GM19324 (cell line): ENCODE measurements around the gene TNNI3.
"Not testable (repeated sequence)": the region's sequence is repeated elsewhere in the genome, so short reads cannot be mapped to it uniquely, and the experiment has no call there.

Source experiments
- ATAC-seq: cut with Tn5 transposase; IDR thresholded peaks from one replicate; pipeline ENCODE4 v1.9.1; 2021; ENCODE audit warnings: mild to moderate bottlenecking, moderate library complexity; ENCODE audit not compliant: unreplicated experiment, low FRiP score

Gene TNNI3

DNA sequence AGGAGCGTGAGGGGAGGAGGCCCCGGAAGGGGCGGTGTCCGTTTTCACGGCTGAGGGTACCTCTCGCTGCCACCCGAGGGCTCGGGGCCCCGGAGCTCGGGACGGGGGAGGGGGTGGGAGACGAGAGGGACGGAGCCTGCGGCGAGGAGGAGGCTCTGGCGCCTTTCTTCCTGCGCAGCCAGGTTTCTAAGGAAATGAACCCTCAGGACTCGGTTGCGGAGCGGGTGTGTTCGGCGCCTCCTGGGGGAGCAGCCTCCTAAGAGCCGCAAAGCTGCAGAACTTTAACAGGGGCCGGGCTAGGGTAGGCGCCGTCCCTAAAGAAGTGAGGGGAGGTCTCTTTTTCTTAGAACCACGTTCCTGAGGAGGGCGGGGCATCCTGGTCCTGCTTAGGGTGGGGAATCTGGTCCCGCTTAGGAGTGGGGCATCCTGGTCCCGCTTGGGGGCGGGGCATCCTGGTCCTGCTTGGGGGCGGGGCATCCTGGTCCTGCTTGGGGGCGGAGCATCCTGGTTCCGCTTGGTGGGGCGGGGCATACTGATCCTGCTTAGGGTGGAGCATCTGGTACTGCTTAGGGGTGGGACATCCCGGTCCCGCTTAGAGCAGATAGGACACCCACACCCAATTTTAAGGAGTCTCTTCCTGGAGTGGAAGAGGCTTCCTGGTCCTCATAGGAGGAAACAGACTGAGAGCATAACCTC is 16.3 kb upstream of the TNNI3 start:
- ATAC-seq: no peak

DNA sequence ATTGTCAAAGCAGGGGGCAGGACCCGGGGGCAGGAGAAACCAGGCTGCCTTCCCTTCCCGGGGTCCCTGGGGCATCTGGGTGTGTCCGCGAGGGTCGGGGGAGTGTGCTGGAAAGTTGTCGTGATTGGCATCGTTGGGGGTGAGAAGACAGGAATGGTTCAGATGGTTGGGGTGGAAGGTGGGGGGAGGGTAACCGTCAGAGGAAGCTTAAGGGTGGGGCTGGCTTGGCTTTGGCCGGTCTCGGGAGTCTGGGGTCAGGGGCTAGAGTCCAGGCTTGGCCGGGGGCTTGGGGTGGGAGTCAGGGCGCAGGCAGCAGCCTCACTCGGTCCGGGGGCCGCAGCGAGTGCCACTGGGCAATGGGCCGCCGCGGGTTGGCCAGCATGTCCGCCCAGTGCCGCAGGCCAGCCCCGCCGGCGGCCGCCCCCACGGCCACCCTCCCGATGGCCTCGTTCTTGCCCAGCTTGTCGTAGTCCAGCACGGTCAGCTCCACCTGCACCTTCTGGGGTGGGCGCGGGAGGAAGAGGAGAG is 15.7 kb upstream of the TNNI3 start:
- ATAC-seq: no peak

DNA sequence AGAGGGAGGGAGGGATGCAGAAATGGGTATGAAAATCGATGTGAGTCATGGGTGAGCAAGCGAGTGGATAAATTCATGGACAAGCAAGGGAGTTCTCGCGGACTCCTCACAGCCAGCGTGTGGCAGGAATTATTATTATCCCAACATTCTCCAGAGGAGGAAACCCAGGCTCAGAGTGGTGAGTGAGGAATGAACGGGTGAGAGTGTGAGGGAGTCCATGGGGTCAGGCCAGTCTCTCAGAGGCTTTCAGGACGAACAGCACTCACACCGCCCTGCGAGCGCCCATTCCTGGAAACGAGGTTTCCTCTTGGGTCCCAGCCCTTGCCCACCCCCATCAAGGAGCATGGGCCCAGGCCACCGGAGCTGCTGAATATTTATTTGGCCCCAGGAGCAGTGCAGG is 15.2 kb upstream of the TNNI3 start:
- ATAC-seq: no peak

DNA sequence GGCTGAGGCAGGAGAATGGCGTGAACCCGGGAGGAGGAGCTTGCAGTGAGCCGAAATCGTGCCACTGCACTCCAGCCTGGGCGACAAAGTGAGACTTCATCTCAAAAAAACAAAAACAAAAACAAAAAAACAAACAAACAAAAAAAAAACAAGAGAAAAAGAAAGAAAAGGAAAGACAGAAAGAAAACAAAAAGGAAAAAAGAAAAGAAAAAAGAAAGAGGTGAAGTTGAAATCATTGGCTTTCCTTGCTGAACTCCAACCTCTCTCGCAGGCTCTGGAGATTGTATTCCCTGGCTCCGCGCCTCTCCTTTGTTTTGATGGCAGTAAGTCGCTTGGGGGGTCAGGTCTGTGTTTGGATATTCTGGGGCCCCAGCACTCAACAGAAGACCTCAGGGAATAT is 14.8 kb upstream of the TNNI3 start:
- not testable (repeated sequence) for ATAC-seq

DNA sequence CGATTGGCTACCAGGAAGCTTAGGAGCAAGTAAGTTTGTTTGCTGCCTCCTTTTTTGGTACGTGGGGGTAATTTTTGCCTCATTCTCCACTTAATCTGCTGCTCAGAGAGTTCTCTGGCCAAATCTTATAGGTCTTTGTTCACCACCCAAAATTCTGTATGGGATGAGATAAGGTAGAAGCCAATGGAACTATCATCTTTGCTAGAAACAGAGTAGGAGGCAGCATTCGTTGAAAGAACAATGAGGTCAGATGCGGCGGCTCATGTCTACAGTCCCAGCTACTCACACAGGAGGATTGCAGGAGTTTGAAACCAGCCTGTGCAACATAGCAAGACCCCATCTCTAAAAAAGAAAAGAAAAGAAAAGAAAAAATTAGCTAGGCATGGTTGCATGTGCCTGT is 13.9 kb upstream of the TNNI3 start:
- ATAC-seq: no peak

DNA sequence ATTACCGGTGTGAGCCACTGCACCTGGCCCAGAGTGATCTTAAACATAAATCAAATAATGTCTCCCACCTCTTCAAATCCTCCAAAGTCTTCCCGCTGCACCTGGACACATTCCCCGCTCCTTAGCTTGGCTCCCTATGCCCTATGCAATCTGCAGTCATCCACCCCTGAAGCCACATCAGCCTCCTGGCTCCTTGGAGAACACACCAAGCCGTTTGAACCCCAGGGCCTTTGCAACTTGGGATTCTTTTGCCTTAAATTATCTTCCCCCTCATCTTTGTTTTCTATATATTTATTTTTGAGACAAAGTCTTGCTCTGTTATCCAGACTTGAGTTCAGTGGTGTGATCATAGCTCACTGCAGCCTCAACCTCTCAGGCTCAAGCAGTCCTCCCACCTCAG is 11.6 kb upstream of the TNNI3 start:
- ATAC-seq: no peak

DNA sequence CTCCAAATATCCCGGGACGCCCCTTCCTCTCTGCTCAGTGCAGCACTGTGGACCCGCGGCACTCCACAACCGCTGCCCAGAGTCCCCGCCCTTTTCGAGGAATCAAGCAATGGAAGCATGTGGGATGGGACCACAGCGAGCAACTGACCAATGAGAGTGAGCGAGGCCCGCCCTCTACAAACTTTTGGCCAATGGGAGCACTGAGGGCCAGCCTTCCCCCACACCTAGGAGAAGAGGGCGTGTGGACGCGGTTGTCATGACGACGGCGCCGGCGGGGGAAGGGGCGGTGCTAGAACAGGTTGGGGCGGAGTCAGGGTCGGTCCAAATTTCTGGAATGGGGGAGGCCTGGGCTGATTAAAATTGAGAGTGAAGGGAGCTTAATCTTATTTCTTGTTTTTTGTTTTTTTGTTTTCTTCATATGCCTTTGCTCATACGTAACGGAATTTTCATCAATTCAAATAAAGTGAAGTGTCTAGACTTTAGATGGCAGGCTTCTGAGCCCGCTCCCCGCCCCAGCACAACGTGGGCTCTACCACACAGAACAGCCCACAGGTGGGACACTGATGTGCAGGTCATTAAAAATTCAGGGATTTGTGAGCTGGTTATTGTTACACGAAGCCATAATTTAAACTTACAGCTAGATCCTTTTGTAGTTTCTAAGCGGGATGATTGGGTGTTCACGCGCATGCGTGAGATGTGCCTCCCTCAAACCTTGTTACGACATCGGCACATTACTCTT is 9.2 kb upstream of the TNNI3 start, which contains the start of gene DNAAF3:
TSS of gene DNAAF3 (minus strand) at position 84 of the 739 bp plus-strand sequence. CDS start 200 bp downstream, outside the sequence.
- no peak for ATAC-seq

DNA sequence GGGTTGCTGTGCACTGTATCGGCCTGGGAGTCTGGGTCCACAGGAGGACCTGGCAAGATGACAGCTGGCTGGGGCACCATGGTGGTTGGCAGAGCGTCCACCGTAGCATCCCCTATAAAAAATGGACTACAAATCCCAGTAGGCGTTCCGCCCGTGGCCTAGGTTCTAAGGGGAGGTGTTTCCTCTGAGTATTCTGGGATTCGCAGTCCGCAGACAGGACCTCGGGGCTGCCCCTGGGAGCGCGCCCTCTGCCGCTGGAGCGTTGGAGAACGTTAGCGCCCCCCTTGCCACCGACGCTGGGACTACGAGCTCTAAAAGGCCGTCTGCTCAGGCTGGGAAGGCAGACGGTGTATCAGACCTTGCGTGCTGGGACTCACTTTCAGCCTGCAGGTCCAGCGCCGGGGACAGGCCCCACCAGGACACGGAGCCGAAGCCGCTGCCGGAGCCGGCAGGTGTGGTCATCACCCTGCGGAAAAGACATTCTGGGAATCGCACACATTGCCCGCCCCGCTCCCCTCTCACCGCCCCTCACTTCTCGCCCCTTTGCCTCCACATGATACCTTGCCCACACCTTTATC is 8.5 kb upstream of the TNNI3 start:
- ATAC-seq: no peak

DNA sequence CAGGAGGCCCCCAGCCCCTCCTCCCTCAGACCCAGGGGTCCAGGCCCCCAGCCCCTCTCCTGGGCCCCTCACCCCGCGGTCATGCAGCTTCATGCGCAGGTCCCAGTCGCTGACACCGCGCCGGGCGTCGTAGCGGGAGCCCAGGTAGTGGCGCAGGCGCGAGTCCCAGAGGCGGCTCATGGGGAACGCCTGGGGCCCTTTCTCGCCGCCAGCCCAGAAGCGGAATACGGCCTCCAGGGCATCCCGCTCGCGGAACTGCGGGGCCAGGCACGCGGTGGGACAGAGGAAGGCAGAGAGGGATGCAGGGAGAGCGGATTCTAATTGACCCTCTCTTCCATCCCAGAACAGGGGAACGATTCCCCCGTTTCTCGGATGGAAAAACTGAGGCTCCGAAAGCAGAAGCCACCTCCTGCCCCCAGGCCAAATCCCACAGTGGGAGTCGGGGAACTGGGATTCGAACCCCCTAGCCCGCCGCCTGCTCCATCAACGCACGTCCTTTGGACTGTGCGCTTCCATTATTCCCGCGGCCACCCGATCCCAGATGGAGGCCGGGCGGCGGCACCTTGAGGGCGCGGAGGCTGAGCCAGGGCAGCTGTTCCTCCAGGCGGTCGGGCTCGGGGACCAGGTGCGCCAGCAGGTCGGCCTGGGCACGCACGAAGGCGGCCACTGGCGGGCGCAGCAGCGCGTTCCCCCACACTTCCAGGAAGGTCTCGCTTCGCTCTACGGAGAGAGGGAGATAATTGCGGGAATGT is 4.2 kb upstream of the TNNI3 start:
- no peak for ATAC-seq

DNA sequence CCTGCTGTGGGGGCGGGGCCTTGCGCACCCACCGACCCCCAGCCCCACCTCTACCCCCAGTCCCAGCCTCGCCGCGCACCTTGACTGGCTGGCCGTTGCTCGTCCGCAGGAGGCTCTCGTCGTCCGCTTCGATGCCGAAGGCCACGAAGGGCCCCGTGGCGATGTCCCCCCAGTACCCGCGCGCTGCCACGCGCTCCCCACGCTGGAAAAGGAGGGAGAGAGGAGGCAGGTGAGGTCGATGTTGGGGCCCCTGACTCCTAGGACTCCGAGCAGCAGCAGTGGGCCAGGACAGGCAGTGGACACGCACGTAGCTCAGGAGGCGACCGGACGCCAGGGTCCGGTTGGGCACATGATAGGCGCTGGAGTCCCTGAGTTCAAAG is 3.4 kb upstream of the TNNI3 start:
- no peak for ATAC-seq

DNA sequence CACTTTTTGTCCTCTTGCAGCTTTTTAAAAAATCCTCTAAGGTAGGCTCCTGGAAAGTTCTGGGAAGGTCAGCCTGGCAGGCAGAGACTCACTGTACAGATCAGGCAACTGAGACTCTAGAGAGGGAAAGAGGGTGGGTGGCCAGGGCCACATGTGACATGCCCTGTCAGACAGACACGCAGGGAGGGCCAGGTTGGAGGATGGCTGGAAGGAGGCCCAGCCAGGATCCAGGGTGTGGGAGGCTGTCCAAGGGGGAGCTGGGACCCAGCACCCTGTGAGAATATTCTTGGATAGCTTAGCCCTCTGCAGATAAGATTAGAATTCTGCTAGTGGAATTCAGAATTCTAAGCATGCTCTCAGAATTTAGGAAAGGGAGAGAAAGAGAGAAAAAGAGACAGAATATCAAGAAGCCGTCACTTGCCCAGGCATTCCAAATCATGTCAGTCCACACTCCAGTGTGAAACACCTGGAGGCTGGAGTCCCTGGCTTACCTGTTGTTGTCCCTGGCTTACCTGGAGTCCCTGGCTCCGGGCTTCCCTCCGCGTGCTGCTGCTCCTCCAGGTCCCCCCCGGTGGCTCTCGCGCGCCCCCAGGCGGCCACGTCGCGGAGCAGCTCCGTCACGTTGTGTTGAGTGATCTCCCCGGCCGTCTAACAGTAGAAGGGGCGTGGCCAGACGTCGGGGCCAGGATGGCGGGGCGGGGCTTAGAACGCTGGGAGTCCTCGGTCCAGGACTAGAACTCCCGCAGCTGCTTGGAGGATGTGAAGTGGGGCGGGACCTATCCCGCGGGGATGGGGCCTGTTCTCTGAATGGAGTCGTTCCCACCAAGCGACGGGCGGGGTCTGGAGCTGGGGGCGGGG is 2.8 kb upstream of the TNNI3 start:
- ATAC-seq: no peak

DNA sequence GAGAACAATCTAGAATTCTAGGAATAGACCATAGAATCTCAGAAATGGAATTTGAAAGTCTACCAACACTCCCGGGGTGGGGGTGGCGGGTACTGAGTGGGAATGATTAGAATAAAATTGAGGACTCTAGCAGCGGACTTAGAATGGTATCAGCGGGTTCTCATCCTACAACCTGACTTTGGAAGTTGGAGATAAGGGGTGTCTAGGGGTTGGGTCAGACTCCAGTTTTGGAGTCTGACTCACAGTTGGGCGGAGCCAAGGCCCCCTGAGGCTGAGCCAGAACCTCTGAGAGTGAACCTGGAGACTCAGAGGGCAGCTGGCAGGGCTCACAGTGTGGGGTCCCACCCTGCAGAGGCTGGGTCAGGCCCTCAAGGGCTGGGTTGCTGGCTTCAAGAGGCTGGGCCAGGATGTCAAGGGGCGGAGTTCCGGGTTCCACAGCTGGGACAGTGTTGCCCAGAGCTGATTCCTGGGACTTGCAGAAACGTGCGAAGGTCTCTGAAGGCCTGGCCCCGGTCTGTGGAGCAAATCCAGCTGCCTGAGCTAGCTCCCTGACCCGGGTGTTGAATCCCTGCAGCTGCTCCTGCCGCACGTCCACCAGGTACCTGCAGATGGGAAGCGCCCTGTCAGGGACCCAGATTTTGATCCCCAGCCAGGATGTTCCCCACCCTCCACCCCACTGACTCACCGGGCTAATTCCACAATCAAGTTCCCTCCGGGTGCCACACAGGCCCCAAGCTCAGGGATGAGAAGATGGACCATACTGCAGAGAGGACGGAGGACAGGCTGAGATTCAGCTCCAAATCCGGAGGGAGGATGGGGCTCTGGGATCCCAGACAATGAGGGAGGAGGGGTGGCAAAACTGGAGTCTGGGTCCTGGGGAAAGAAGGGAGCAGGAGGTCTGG is 1.6 kb upstream of the TNNI3 start:
- no peak for ATAC-seq

DNA sequence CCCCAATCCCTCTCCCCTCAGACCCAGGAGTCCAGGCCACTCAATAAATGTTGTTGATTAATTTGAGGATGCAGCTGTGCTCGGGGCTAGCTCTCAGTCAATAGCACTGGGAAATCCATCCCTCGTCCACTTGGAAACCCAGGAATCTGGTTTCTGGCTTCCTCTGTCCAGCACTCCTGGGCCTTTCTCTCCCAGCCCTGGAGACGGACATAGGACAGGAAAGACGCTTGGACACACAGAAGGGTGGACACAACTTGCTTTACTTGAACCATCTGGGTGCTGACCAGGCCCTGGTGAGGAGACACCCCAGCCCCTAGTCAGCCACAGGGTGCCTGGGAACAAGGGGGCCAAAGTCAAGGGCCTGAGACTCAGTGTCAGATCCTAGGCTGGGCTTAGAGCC is 891 bp upstream of the TNNI3 start:
- no peak for ATAC-seq

DNA sequence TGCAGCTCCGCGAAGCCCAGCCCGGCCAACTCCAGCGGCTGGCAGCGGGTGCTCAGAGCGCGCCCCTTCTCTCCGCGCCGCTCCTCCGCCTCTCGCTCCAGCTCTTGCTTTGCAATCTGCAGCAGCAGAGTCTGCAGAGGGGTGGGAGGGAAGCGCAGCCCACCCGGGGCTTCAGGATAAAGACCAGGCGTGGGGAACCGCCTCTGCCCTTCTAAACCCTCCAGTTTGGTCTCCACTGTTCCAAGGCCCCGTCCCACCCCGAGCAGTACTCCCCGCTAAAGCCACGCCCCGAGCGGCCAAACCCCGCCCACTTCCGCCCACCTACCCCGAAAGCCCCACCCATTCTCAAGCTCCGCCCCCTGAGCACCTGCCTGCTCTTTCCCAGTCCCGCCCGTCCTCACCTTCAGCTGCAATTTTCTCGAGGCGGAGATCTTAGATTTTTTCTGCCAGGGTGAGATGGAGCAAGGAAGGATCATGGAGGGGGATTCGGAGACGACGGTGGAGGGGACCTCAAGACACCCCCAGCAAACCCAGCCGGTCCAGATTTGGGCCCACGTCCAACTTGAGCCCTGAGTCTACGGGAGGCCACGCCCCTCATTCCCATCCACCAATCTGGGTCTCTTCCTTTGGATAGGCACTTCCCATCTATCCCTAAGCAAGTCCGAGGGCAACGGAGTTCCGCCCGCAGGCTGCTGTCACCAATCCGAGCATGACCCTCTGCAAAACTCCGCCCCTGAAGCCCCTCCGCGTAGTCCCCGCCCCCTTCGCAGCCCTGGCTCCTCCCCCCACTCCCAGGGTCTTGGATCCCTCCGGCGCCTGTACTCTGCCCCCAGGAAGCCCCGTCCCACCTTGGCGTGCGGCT is 1.1 kb downstream of the TNNI3 start:
- ATAC-seq: no peak

DNA sequence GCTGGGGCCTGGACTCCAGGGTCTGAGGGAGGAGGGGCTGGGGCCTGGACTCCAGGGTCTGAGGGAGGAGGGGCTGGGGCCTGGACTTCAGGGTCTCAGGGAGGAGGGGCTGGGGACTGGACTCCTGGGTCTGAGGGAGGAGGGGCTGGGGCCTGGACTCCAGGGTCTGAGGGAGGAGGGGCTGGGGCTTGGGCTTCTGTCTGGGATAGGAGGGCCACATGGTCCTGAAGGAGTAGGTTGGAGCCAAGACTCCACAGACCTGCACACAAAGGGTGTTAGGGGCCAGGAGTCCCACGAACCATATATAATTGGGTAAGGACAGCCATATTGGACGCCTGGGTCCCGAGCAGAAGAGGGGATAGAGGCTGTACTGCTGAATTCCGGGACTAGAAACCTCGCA is 1.7 kb downstream of the TNNI3 start:
- not testable (repeated sequence) for ATAC-seq

DNA sequence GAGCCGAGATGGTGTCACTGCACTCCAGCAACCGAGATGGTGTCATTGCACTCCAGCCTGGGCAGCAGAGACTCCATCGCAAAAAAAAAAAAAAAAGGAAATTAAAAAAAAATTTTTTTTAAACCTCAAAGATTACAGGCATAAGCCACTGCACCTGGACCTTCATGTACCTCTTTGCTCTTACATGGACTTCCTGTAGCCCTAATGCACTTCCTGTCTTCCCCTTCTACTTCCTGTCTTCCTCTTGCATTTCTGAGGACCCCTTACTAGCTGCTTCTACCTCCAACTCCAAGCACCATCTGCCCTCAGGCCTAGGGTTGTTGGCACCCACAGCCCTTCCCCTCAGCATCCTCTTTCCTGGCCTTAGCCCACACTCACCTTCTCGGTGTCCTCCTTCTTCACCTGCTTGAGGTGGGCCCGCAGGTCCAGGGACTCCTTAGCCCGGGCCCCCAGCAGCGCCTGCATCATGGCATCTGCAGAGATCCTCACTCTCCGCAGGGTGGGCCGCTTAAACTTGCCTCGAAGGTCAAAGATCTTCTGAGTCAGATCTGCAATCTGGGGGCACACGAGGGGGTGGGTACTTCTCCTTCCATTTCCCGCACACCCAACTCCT is 3.8 kb downstream of the TNNI3 start:
- ATAC-seq: no peak

DNA sequence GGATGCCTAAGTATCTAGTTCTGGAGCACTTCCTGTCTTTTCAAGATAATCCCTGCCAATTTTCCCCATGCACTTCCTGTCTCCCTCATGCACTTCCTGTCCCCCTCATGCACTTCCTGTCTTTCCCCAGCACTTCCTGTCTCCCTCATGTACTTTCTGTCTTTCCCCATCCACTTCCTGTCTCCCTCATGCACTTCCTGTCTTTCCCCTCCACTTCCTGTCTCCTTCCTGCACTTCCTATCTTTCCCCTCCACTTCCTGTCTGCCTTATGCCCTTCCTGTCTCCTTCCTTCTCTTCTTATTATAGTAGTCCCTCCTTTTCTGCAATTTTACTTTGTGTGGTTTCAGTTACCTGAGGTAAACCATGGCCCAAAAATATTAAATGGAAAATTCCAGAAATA is 5.5 kb downstream of the TNNI3 start:
- ATAC-seq: no peak
